ENCODE data around the gene FABP3. TPM values are rescaled to one million over a fixed set of nuclear protein-coding genes. Genes with fewer than 3 reads are reported as not detected.

Gene FABP3
- total and polyA plus RNA-seq, 2 of the 13 experiments (the other 11 are each of a cell fraction or from before 2014, with no cell fraction given), result 0.21 to 0.24 TPM

DNA sequence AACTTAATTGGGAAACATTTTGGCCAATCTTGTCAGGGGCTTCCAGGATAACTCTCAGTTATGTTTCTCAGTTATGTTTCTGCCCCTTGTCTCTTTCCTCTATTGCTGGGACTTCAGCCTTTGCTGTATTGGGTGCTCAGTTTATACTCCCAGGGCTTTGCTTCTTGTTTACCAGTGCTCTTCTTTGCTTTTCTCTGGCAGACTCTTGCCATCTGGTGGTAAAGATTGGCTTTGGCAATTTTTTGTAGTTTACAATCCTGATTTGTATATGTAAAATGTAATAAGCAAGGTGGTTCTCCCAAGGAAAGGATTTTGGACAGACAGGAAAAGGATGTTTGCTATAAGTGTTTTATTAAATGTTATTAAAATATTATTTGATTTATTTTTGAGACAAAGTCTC, 37.9 kb downstream of the FABP3 start (continued):
- TF ChIP-seq, protein P1, sequence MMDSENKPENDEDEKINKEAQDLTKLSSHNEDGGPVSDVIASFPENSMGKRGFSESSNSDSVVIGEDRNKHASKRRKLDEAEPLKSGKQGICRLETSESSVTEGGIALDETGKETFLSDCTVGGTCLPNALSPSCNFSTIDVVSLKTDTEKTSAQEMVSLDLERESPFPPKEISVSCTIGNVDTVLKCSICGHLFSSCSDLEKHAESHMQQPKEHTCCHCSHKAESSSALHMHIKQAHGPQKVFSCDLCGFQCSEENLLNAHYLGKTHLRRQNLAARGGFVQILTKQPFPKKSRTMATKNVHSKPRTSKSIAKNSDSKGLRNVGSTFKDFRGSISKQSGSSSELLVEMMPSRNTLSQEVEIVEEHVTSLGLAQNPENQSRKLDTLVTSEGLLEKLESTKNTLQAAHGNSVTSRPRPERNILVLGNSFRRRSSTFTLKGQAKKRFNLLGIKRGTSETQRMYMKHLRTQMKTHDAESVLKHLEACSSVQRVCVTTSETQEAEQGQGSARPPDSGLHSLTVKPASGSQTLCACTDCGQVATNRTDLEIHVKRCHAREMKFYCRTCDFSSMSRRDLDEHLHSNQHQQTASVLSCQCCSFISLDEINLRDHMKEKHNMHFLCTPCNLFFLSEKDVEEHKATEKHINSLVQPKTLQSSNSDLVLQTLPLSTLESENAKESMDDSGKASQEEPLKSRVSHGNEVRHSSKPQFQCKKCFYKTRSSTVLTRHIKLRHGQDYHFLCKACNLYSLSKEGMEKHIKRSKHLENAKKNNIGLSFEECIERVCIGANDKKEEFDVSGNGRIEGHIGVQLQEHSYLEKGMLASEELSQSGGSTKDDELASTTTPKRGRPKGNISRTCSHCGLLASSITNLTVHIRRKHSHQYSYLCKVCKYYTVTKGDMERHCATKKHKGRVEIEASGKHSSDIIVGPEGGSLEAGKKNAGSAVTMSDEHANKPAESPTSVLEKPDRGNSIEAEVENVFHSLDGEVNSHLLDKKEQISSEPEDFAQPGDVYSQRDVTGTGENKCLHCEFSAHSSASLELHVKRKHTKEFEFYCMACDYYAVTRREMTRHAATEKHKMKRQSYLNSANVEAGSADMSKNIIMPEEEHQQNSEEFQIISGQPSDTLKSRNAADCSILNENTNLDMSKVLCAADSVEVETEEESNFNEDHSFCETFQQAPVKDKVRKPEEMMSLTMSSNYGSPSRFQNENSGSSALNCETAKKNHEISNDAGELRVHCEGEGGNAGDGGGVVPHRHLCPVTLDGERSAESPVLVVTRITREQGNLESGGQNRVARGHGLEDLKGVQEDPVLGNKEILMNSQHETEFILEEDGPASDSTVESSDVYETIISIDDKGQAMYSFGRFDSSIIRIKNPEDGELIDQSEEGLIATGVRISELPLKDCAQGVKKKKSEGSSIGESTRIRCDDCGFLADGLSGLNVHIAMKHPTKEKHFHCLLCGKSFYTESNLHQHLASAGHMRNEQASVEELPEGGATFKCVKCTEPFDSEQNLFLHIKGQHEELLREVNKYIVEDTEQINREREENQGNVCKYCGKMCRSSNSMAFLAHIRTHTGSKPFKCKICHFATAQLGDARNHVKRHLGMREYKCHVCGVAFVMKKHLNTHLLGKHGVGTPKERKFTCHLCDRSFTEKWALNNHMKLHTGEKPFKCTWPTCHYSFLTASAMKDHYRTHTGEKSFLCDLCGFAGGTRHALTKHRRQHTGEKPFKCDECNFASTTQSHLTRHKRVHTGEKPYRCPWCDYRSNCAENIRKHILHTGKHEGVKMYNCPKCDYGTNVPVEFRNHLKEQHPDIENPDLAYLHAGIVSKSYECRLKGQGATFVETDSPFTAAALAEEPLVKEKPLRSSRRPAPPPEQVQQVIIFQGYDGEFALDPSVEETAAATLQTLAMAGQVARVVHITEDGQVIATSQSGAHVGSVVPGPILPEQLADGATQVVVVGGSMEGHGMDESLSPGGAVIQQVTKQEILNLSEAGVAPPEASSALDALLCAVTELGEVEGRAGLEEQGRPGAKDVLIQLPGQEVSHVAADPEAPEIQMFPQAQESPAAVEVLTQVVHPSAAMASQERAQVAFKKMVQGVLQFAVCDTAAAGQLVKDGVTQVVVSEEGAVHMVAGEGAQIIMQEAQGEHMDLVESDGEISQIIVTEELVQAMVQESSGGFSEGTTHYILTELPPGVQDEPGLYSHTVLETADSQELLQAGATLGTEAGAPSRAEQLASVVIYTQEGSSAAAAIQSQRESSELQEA (CRISPR knock-in tag; IDR thresholded peaks at IDR 0.05; ENCODE audit: not compliant biosample characterization), result no peak
- no peak for TF ChIP-seq NONO (IDR thresholded peaks at IDR 0.05)
- TF ChIP-seq NONO (CRISPR knock-in tag; conservative IDR thresholded peaks at IDR 0.05), result no peak
- no peak for TF ChIP-seq BCL6 (CRISPR knock-in tag; IDR thresholded peaks at IDR 0.05)
- no peak for TF ChIP-seq NBN (conservative IDR thresholded peaks at IDR 0.05)
- TF ChIP-seq, protein P2, sequence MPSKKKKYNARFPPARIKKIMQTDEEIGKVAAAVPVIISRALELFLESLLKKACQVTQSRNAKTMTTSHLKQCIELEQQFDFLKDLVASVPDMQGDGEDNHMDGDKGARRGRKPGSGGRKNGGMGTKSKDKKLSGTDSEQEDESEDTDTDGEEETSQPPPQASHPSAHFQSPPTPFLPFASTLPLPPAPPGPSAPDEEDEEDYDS (CRISPR knock-in tag; IDR thresholded peaks at IDR 0.05), result no peak
- TF ChIP-seq ZNF207 (IDR thresholded peaks at IDR 0.05; ENCODE audit: borderline replicate concordance), result no peak
- TF ChIP-seq ZNF709 (CRISPR knock-in tag; IDR thresholded peaks at IDR 0.05), result no peak
- no peak for TF ChIP-seq ZNF567 (CRISPR knock-in tag; IDR thresholded peaks at IDR 0.05; ENCODE audit: borderline replicate concordance)
- no peak for TF ChIP-seq PITX1 (CRISPR knock-in tag; IDR thresholded peaks at IDR 0.05)
- no peak for TF ChIP-seq POGZ (CRISPR knock-in tag; IDR thresholded peaks at IDR 0.05)
- TF ChIP-seq, protein P3, sequence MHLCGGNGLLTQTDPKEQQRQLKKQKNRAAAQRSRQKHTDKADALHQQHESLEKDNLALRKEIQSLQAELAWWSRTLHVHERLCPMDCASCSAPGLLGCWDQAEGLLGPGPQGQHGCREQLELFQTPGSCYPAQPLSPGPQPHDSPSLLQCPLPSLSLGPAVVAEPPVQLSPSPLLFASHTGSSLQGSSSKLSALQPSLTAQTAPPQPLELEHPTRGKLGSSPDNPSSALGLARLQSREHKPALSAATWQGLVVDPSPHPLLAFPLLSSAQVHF (CRISPR knock-in tag; IDR thresholded peaks at IDR 0.05), result no peak
- TF ChIP-seq ZNF749 (CRISPR knock-in tag; IDR thresholded peaks at IDR 0.05; ENCODE audit: borderline replicate concordance), result no peak
- TF ChIP-seq, protein P4, sequence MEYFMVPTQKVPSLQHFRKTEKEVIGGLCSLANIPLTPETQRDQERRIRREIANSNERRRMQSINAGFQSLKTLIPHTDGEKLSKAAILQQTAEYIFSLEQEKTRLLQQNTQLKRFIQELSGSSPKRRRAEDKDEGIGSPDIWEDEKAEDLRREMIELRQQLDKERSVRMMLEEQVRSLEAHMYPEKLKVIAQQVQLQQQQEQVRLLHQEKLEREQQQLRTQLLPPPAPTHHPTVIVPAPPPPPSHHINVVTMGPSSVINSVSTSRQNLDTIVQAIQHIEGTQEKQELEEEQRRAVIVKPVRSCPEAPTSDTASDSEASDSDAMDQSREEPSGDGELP (IDR thresholded peaks at IDR 0.05; ENCODE audit: borderline replicate concordance, low read depth), result no peak
- TF ChIP-seq, protein P5, sequence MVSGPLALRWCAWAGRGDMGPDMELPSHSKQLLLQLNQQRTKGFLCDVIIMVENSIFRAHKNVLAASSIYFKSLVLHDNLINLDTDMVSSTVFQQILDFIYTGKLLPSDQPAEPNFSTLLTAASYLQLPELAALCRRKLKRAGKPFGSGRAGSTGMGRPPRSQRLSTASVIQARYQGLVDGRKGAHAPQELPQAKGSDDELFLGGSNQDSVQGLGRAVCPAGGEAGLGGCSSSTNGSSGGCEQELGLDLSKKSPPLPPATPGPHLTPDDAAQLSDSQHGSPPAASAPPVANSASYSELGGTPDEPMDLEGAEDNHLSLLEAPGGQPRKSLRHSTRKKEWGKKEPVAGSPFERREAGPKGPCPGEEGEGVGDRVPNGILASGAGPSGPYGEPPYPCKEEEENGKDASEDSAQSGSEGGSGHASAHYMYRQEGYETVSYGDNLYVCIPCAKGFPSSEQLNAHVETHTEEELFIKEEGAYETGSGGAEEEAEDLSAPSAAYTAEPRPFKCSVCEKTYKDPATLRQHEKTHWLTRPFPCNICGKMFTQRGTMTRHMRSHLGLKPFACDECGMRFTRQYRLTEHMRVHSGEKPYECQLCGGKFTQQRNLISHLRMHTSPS (CRISPR knock-in tag; IDR thresholded peaks at IDR 0.05; ENCODE audit: low read depth), result no peak
- no peak for TF ChIP-seq KLF9 (CRISPR knock-in tag; IDR thresholded peaks at IDR 0.05; ENCODE audit: low read depth)
- TF ChIP-seq ZNF629 (CRISPR knock-in tag; conservative IDR thresholded peaks at IDR 0.05), result no peak
- TF ChIP-seq EZH2 (conservative IDR thresholded peaks at IDR 0.05; ENCODE audit: low read depth, low read length), result no peak
- no peak for TF ChIP-seq GATAD1 (CRISPR knock-in tag; IDR thresholded peaks at IDR 0.05)
- TF ChIP-seq MEIS1 (CRISPR knock-in tag; IDR thresholded peaks at IDR 0.05; ENCODE audit: borderline replicate concordance), result no peak
- no peak for TF ChIP-seq ZNF484 (CRISPR knock-in tag; IDR thresholded peaks at IDR 0.05; ENCODE audit: borderline replicate concordance, low read depth)
